ENCODE results near the gene MAVS. TPM values are rescaled to one million over a fixed set of nuclear protein-coding genes. Genes with fewer than 3 reads are reported as not detected.
"Not testable (repeated sequence)": the region's sequence is repeated elsewhere in the genome, so short reads cannot be mapped to it uniquely, and the experiment has no call there.

Gene MAVS
- polyA plus RNA-seq, 1 donor from 2014 or later, result 7.3 TPM

DNA sequence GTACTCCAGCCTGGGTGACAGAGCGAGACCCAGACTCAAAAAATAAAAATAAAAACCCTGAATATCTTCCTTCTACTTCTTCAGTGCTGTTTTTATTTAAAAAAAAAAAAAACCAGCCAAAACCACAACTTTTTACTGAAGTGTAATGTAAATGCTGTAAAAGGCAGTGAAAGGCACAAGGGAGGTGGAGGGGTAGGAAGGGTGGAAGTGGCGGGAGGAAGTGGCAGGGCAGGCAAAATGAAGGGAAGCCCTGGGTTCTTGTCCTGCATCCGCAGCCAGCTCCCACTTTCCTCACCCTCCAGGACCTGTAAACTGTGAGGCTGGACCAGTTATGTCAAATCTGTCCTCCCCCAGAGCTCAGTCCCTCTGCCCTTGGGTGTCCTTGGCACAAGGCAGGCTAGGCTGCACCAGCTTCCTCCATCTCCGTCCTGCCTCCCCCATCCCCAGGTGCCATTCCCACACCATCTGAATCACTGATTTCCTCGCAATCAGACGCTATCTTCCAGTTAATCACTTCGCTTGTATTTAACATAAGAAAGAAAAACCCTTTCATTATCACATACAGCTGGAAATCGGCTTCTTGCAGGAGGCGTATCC is 28.8 kb downstream of the MAVS start:
- H3K4me1 Mint-ChIP-seq, result peaks cover 8 to 18% (median 12%) of the 10 kb centered on the region in 3 donors
- no peaks in the 10 kb centered on the region for H3K27me3 Mint-ChIP-seq
- peaks cover 5% of the 10 kb centered on the region for H3K36me3 Mint-ChIP-seq
- H3K9me3 Mint-ChIP-seq, result no peaks in the 10 kb centered on the region
- H3K27ac Mint-ChIP-seq, result peak overlapping the region in 1 of 3 donors; percentile 10
- no peak overlapping the region for H3K4me3 Mint-ChIP-seq

DNA sequence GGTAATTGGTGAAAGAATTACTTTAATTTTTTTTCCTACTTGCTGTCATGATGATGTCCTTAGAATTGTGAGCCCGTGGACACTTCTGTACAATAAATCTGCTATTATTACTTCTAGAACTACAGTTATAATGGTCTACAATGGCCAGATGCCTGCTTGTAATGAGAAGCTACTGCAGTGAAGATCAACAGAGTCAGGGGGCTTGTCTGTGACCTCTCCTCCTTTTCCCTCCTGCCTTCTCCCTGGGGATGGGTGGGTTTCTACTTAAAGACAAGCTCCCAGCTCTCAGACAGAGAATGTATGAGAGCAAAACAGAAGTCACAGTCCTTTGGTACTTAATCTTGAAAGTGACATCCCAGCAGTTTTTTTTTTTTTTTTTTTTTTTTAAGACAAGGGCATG is 29.4 kb downstream of the MAVS start:
- H3K27ac Mint-ChIP-seq, result no peak overlapping the region
- no peaks in the 10 kb centered on the region for H3K27me3 Mint-ChIP-seq
- H3K36me3 Mint-ChIP-seq, result peaks cover 5% of the 10 kb centered on the region

DNA sequence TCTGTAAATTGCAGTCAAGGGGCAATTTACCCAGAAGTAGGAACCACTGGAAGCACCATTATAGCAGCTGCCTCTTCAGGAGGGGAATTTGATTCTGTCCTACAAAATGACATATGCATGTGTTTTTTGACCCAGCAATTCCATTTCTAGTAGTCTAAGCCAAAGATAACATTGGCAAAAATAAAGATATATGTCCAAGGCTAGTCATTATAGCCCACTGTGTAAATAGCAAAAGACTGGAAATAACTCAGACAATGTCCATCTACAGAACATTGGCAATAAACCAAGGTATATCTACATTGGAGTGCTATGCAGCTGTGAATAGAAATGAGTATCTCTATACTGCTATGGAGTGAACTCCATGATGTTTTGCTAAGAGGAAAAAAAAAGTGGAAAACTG is 30.0 kb downstream of the MAVS start:
- Mint-ChIP-seq H3K4me3 (no peak overlapping the region), H3K4me1 (peaks cover 5 to 18% (median 10%) of the 10 kb centered on the region in 3 donors), H3K27ac (no peak overlapping the region), H3K27me3 (no peaks in the 10 kb centered on the region), H3K9me3 (no peaks in the 10 kb centered on the region), H3K36me3 (peaks cover 5% of the 10 kb centered on the region)

More for the DNA sequence above, 29.4 kb downstream of the MAVS start:
- peaks cover 5 to 18% (median 10%) of the 10 kb centered on the region in 3 donors for H3K4me1 Mint-ChIP-seq
- no peaks in the 10 kb centered on the region for H3K9me3 Mint-ChIP-seq
- H3K4me3 Mint-ChIP-seq, result no peak overlapping the region

- not testable (repeated sequence) for H3K4me1 Mint-ChIP-seq, H3K27me3 Mint-ChIP-seq, H3K27ac Mint-ChIP-seq, H3K9me3 Mint-ChIP-seq, H3K36me3 Mint-ChIP-seq, H3K4me3 Mint-ChIP-seq
Observed at GRCh38 chr20:3878921-3879274, 32.3 kb downstream of the MAVS start.

DNA sequence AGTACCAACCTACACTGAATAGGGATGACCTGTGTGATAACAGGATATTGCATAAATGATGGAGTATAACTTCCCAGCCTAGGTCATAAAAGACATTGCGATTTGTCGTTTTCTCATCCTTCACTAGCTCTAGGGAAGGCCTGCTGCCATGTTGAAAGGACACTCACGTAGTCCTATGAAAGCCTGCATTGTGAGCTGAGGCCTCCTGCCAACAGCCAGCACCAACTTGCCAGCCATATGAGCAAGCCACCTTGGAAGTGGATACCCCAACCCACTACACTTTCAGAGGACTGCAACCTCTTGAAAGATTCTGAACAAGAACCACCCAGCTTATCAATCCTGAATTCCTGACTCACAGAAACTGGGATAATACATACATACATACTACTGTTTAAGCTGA is 39.1 kb downstream of the MAVS start:
- peak overlapping the region in 1 of 4 donors; percentile 86 for H3K4me3 Mint-ChIP-seq
- H3K27ac Mint-ChIP-seq, result peak overlapping the region in 1 of 3 donors; percentile 43
- H3K27me3 Mint-ChIP-seq, result no peaks in the 10 kb centered on the region
- peaks cover 15 to 24% (median 18%) of the 10 kb centered on the region in 3 donors for H3K4me1 Mint-ChIP-seq
- no peaks in the 10 kb centered on the region for H3K9me3 Mint-ChIP-seq
- H3K36me3 Mint-ChIP-seq, result no peaks in the 10 kb centered on the region

- Mint-ChIP-seq H3K4me3 (peak overlapping the region; percentile 91 to 97 (median 94)), H3K27ac (peak overlapping the region; percentile 66 to 96 (median 92)), H3K27me3 (no peaks in the 10 kb centered on the region), H3K4me1 (peaks cover 33 to 42% (median 36%) of the 10 kb centered on the region in 3 donors), H3K9me3 (no peaks in the 10 kb centered on the region), H3K36me3 (no peaks in the 10 kb centered on the region)
Observed at GRCh38 chr20:3887876-3888620, 41.4 kb downstream of the MAVS start.

DNA sequence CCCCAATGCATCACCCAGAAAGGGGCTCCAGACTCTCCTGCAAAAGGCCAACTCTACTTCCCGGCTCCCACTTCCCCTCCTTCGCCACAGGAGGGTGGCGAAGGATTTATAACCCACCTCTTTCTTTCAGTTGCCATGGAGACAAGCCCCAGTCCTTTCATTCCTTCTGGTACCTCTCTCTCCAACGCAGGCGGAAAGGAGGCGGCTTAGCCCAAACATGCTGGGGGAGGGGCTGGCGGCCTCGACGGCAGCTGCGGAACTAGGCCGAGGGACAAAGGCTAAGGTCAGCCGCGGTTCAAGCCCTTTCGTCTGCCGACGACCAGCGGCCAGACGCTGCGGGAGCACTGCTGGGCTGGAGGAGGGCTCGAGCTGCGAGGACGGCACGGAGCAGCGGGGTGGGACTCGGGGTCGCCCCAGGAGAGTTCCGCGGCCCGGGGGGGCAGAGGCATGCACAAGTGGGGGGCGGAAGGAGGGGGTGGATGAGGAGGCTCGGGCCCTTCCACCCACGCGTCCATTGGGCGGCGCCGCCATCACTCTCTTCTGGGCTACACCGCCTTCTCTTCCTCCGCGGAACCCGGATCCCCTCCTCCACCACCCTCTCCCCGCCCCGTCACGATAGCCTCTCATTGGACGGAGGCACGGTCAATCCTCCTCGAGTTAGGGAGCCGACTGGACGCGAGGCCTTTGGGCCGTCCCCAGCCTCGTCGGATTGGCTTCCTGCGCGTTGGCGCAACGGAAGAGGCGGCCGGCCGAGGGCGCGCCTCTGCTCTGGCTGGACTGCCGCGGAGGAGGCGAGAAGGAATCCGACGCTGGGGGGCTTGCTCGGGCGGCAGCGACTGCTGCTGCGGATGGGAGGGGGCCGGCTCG is 42.2 kb downstream of the MAVS start, which contains the start of gene PANK2:
PANK2 (plus strand) TSS at position 766 of the 867 bp plus-strand sequence.
- Mint-ChIP-seq H3K4me3 (peak within 1 kb of the TSS; percentile 98 to 99 (median 98)), H3K4me1 (peaks cover 38 to 48% (median 42%) of the 10 kb centered on the region in 3 donors), H3K27ac (peak within 1 kb of the TSS; percentile 96 to 97 (median 96)), H3K9me3 (no peaks in the 10 kb centered on the region), H3K36me3 (no peaks in the 10 kb centered on the region), H3K27me3 (no peaks in the 10 kb centered on the region)

DNA sequence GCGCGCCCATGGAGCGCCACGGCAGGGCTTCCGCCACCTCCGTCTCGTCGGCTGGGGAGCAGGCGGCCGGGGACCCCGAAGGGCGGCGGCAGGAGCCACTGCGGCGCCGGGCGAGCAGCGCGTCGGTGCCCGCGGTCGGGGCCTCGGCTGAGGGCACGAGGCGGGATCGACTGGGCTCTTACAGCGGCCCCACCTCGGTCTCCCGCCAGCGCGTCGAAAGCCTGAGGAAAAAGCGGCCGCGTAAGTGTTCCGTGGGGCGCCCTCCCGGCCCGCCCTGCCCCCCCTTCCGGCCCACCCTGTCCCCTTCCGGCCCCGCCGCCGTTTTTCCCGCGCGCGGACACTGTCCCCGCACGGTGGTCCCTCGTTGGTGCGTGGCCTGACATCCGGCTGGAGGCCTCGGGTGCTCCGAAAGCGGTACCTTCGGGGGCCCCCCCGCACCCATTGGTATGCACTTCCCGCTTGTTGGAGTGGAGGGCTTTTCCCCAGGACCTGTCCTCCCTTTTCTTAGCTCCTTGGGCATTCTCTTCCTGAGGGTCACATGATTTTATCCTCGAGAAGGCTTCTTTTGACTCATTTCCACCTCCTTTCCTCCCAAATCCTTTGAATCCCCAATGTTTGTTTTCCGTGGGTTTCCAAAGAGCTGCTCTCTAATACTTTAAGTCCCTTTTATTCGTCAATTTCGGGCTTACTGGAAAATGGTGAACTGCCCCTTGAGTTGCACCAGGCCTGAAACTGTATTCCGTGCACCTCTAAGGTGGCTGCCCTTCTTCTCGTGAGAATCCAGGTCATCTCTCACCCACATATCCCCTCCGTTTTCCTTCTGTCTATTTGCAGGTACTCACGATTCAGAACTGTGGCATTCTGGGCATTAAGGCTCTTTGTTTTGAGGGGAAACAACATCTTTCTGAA is 43.1 kb downstream of the MAVS start:
- peaks cover under 1% of the 10 kb centered on the region for H3K36me3 Mint-ChIP-seq
- peak overlapping the region; percentile 96 to 97 (median 96) for H3K27ac Mint-ChIP-seq
- H3K4me3 Mint-ChIP-seq, result peak overlapping the region; percentile 98 to 99 (median 98)
- no peaks in the 10 kb centered on the region for H3K9me3 Mint-ChIP-seq
- peaks cover 42 to 51% (median 43%) of the 10 kb centered on the region in 3 donors for H3K4me1 Mint-ChIP-seq
- no peaks in the 10 kb centered on the region for H3K27me3 Mint-ChIP-seq

- H3K36me3 Mint-ChIP-seq, result peaks cover 2% of the 10 kb centered on the region
- peaks cover 44 to 55% (median 48%) of the 10 kb centered on the region in 3 donors for H3K4me1 Mint-ChIP-seq
- no peaks in the 10 kb centered on the region for H3K9me3 Mint-ChIP-seq
- H3K27ac Mint-ChIP-seq, result peak overlapping the region; percentile 95 to 97 (median 96)
- peak overlapping the region; percentile 98 to 99 (median 98) for H3K4me3 Mint-ChIP-seq
- no peaks in the 10 kb centered on the region for H3K27me3 Mint-ChIP-seq
Observed at GRCh38 chr20:3890398-3890751, 43.7 kb downstream of the MAVS start.

DNA sequence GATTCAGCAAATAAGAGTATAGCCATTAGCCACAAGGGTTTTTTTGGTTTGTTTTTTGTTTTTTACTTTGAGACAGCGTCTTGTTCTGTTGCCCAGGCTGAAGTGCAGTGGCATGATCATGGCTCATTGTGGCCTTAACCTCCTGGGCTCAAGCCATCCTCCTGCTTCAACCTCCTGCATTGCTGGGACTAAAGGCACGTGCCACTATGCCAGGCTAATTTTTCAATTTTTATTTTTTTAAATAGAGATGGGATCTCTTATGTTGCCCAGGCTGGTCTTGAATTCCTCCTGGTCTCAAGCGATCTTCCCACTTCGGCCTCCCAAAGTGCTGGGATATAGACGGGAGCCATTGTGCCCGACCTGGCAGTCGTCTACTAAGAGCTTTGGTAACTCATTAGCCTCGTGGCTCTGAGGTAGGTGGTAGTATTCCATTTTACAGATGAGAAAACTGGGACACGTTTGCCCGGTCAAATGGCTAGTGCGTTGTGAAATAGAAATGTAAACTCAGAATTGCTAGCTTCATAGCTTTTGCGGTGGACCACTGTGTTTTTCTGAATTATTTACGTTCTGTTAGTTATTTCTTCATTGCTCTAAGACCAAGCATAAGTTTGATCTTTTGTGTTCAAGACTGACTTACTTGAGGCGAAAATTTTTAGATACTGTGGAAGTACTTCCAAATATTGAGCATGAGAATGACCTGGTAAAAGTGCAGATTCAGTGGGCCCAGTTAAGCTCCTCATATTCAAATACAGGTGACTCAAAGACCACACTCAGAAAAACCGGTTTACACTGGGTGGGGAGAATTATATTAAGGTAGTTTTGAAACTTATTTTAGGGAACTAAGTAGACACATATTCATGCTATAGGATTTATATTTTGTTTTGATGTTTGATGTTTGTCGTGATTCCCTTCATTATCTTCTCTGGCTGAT is 44.6 kb downstream of the MAVS start:
- Mint-ChIP-seq H3K4me3 (peak overlapping the region; percentile 98 to 99 (median 98)), H3K4me1 (peaks cover 48 to 59% (median 53%) of the 10 kb centered on the region in 3 donors), H3K27me3 (no peaks in the 10 kb centered on the region), H3K27ac (peak overlapping the region; percentile 95 to 97 (median 96)), H3K36me3 (peaks cover 2% of the 10 kb centered on the region), H3K9me3 (no peaks in the 10 kb centered on the region)

DNA sequence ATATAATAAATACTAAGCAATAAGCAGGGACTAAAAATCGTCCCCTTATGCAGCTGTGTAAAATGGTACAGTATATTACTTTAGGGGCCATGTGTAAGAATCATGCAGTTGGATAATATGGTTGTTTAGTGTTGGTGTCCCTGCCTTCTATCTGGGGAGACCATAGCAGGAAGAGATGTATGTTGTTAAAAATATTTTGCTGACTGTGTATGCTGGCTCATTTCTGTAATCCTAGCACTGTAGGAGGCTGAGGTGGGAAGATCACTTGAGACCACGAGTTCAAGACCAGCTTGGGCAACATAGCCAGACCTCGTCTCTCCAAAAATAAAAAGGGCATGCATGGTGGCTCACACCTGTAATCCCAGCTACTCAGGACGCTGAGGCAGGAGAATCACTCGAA is 48.2 kb downstream of the MAVS start:
- Mint-ChIP-seq H3K27me3 (no peaks in the 10 kb centered on the region), H3K27ac (peak overlapping the region; percentile 12 to 48 (median 18)), H3K4me1 (peaks cover 54 to 62% (median 55%) of the 10 kb centered on the region in 3 donors), H3K36me3 (peaks cover 2% of the 10 kb centered on the region), H3K9me3 (no peaks in the 10 kb centered on the region), H3K4me3 (peak overlapping the region; percentile 3 to 65 (median 28))

DNA sequence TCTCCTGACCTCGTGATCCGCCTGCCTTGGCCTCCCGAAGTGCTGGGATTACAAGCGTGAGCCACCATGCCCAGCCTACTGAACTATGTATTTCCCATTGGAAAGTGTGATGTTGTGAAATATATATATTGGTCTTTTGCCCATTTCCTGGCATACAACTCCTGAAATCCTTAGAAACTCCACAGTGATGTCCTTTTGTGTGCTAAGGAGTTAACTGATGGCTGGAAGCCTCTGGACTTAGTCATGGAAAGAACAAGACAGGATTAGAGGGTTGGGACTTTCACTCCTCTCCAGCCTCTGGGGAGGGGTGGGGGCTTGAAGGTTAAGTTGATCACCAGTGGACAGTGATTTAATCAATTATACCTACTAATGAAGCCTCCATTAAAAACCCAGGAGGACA is 49.7 kb downstream of the MAVS start:
- peaks cover 54 to 61% (median 55%) of the 10 kb centered on the region in 3 donors for H3K4me1 Mint-ChIP-seq
- peak overlapping the region in 1 of 3 donors; percentile 58 for H3K27ac Mint-ChIP-seq
- H3K27me3 Mint-ChIP-seq, result no peaks in the 10 kb centered on the region
- peaks cover 6% of the 10 kb centered on the region for H3K36me3 Mint-ChIP-seq
- no peaks in the 10 kb centered on the region for H3K9me3 Mint-ChIP-seq
- H3K4me3 Mint-ChIP-seq, result peak overlapping the region in 2 of 4 donors; percentile 74 to 86

DNA sequence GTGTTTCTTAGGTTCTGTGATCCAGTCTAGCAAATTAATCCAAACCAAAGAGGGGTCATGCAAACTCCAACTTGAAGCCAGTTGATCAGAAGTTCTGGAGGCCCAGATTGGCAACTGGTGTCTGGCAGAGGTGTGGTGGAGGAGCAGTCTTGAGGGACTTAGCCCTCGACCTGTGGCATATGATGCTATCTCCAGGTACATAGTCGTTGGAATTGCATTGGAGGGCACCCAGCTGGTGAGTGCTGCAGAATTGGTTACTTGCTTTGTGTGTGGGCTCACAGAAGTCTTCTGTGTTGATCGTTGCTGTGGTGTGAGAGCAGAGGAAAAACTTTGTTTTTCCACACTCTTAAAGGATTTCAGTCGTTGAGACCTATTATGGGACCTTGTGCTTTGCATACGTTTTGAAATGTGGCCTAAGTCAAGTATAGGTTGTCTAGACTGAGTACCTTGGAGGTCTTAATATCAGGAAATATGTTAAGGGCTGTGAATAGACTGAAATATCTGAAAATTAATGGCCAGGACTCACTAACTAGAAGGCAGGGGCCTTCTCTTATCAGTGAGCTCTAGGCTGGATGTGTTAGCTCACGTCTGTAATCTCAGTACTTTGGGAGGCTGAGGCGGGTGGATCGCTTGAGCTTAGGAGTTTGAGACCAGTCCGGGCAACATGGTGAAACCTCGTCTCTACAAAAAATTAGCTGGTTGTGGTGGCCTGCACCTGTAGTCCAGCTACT is 50.4 kb downstream of the MAVS start:
- H3K36me3 Mint-ChIP-seq, result peaks cover 6% of the 10 kb centered on the region
- peak overlapping the region; percentile 2 to 86 (median 58) for H3K4me3 Mint-ChIP-seq
- peaks cover 54 to 61% (median 55%) of the 10 kb centered on the region in 3 donors for H3K4me1 Mint-ChIP-seq
- H3K9me3 Mint-ChIP-seq, result no peaks in the 10 kb centered on the region
- H3K27me3 Mint-ChIP-seq, result no peaks in the 10 kb centered on the region
- peak overlapping the region; percentile 12 to 90 (median 82) for H3K27ac Mint-ChIP-seq
